Mesendoderm (in vitro differentiated cells): ENCODE results near the gene COL20A1.

Experiments used
- DNase-seq: peaks from one replicate; pipeline ENCODE4 v3.0.0; 2013
- H2AK5ac ChIP-seq: 2 replicates; pipeline ENCODE4 v1.6.1; 2013; ENCODE audit warnings: low read length, inconsistent platforms
- H2BK120ac ChIP-seq: 2 replicates; pipeline ENCODE4 v1.6.1; 2013; ENCODE audit warnings: low read depth, mild to moderate bottlenecking, low read length, moderate library complexity, mixed read lengths
- H2BK15ac ChIP-seq: replicated peaks from 2 replicates; pipeline ENCODE4 v1.6.1; 2013; ENCODE audit warnings: low read depth, mild to moderate bottlenecking, moderate library complexity
- H2BK5ac ChIP-seq: 2 replicates; pipeline ENCODE4 v1.6.1; 2013; ENCODE audit warnings: low read length, inconsistent platforms
- H3K18ac ChIP-seq: 2 replicates; pipeline ENCODE4 v1.6.1; 2013; ENCODE audit warnings: mild to moderate bottlenecking, low read length, mixed read lengths
- H3K23ac ChIP-seq: one replicate; pipeline ENCODE4 v1.6.1; 2013; ENCODE audit warnings: low read length
- H3K27ac ChIP-seq: 2 replicates; pipeline ENCODE4 v1.5.1; 2013; ENCODE audit warnings: low read depth, mild to moderate bottlenecking, inconsistent platforms, low read length, moderate library complexity
- H3K27me3 ChIP-seq: 2 replicates; pipeline ENCODE4 v1.6.1; 2013; ENCODE audit warnings: low read length, control low read depth, mild to moderate bottlenecking, inconsistent platforms; ENCODE audit not compliant: insufficient read depth, poor library complexity
- H3K36me3 ChIP-seq: 2 replicates; pipeline ENCODE4 v1.6.1; 2013; ENCODE audit warnings: low read length, inconsistent platforms; ENCODE audit not compliant: control insufficient read depth, insufficient read depth
- H3K4ac ChIP-seq: one replicate; pipeline ENCODE4 v1.6.1; 2013; ENCODE audit warnings: low read depth, mild to moderate bottlenecking, low read length, moderate library complexity
- H3K4me1 ChIP-seq: 2 replicates; pipeline ENCODE4 v1.6.1; 2013; ENCODE audit warnings: low read depth, low read length, inconsistent platforms; ENCODE audit not compliant: control insufficient read depth
- H3K4me2 ChIP-seq: 2 replicates; pipeline ENCODE4 v1.6.1; 2013; ENCODE audit warnings: low read length
- H3K4me3 ChIP-seq: 2 replicates; pipeline ENCODE4 v1.5.1; 2013; ENCODE audit warnings: mild to moderate bottlenecking, low read length
- H3K56ac ChIP-seq: one replicate; pipeline ENCODE4 v1.6.1; 2013; ENCODE audit warnings: low read length
- H3K79me1 ChIP-seq: 2 replicates; pipeline ENCODE4 v1.6.1; 2013; ENCODE audit warnings: low read length, inconsistent platforms
- H3K79me2 ChIP-seq: 2 replicates; pipeline ENCODE4 v1.6.1; 2013; ENCODE audit warnings: mild to moderate bottlenecking, low read length; ENCODE audit not compliant: control insufficient read depth, insufficient read depth
- H3K9ac ChIP-seq: 2 replicates; pipeline ENCODE4 v1.6.1; 2013; ENCODE audit warnings: low read length, inconsistent platforms
- H4K5ac ChIP-seq: one replicate; pipeline ENCODE4 v1.6.1; 2013; ENCODE audit warnings: low read length
- H4K8ac ChIP-seq: one replicate; pipeline ENCODE4 v1.6.1; 2013; ENCODE audit warnings: low read depth, mild to moderate bottlenecking, control low read depth, low read length, moderate library complexity
- WGBS: extraction: QIAGEN DNeasy Blood & Tissue Kit; methylation state at CpG from one replicate; pipeline ENCODE4 v1.1.7; 2013; ENCODE audit warnings: low lambda C conversion rate, missing lambda C conversion rate; ENCODE audit not compliant: insufficient coverage; ENCODE audit errors: extremely low coverage; 5-methylcytosine and 5-hydroxymethylcytosine counted together

Gene COL20A1

DNA sequence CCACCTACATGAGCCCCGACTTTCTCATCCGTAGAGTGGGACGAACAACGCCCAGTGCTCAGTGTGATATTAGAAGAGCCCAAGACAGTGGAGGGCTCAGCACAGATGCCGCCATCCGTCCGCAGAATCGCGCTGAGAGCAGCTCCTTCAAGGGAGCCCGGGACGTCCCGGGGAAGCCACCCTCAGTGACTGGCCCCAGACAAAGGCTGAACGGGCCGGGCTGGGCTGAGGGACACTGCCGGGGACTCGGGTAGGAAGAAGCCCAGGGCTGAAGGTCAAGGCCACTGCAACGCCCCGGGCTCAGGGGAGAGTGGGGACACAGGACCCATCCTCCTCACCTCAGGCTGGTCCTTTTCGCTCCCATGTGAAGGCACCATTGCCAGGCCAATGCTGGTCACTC lies 81.0 kb downstream of the COL20A1 start:
- no peaks in the 10 kb centered on the region for H3K79me1 ChIP-seq
- no peaks in the 10 kb centered on the region for H3K79me2 ChIP-seq
- H4K8ac ChIP-seq: no peak overlapping the region
- no peak overlapping the region for H2BK5ac ChIP-seq
- H3K4me3 ChIP-seq: no peak overlapping the region
- no peak overlapping the region for H3K23ac ChIP-seq
- H4K5ac ChIP-seq: no peak overlapping the region
- H2BK15ac ChIP-seq: no peak overlapping the region
- WGBS: no CpG with 5 or more reads among the region's 19 CpGs
- no peak overlapping the region for H3K4ac ChIP-seq
- H2AK5ac ChIP-seq: no peak overlapping the region
- H2BK120ac ChIP-seq: no peak overlapping the region
- no peak overlapping the region for H3K18ac ChIP-seq
- H3K4me1 ChIP-seq: no peaks in the 10 kb centered on the region
- no peak overlapping the region for H3K27ac ChIP-seq
- H3K36me3 ChIP-seq: no peaks in the 10 kb centered on the region
- no peak for DNase-seq
- H3K56ac ChIP-seq: no peak overlapping the region
- no peak overlapping the region for H3K4me2 ChIP-seq
- H3K9ac ChIP-seq: no peak overlapping the region
- H3K27me3 ChIP-seq: no peaks in the 10 kb centered on the region

GRCh38 chr20:63374504-63374903 lies 81.5 kb downstream of the COL20A1 start:
- Histone ChIP-seq H3K4me2 (no peak overlapping the region), H2AK5ac (no peak overlapping the region), H2BK120ac (no peak overlapping the region), H3K4me1 (no peaks in the 10 kb centered on the region), H3K18ac (no peak overlapping the region), H3K27me3 (no peaks in the 10 kb centered on the region), H3K27ac (no peak overlapping the region), H2BK5ac (no peak overlapping the region), H3K79me1 (no peaks in the 10 kb centered on the region), H2BK15ac (no peak overlapping the region), H3K4ac (no peak overlapping the region), H4K5ac (no peak overlapping the region), H3K56ac (no peak overlapping the region), H3K9ac (no peak overlapping the region), H3K36me3 (no peaks in the 10 kb centered on the region), H4K8ac (no peak overlapping the region), H3K23ac (no peak overlapping the region), H3K79me2 (no peaks in the 10 kb centered on the region), H3K4me3 (no peak overlapping the region)
- no CpG with 5 or more reads among the region's 12 CpGs for WGBS
- no peak for DNase-seq

DNA sequence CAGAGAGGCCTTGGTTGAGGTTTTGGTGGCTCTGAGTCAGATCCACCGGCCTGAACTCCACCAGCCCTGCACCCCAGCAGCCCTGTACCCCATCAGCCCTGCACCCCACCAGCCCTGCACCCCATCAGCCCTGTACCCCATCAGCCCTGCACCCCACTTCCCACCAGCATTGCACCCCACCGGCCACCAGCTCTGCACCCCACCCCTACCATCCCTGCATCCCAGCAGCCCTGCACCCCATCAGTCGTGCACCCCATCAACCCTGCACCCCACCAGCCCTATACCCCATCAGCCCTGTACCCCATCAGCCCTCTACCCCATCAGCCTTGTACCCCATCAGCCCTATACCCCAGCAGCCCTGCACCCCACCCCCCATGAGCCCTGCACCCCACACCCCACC lies 82.5 kb downstream of the COL20A1 start:
- Histone ChIP-seq H3K79me1 (no peaks in the 10 kb centered on the region), H2BK15ac (no peak overlapping the region), H3K9ac (no peak overlapping the region), H2AK5ac (no peak overlapping the region), H3K4ac (no peak overlapping the region), H3K4me3 (no peak overlapping the region), H3K36me3 (no peaks in the 10 kb centered on the region), H4K5ac (no peak overlapping the region), H2BK120ac (no peak overlapping the region), H2BK5ac (no peak overlapping the region), H3K27me3 (no peaks in the 10 kb centered on the region), H3K79me2 (no peaks in the 10 kb centered on the region), H3K4me2 (no peak overlapping the region), H3K23ac (no peak overlapping the region), H3K56ac (no peak overlapping the region), H3K18ac (no peak overlapping the region), H4K8ac (no peak overlapping the region), H3K27ac (no peak overlapping the region), H3K4me1 (no peaks in the 10 kb centered on the region)
- WGBS: no CpG with 5 or more reads among the region's 3 CpGs
- no peak for DNase-seq

- Histone ChIP-seq H3K27ac (no peak overlapping the region), H3K27me3 (no peaks in the 10 kb centered on the region), H3K4me3 (no peak overlapping the region)
Measured at GRCh38 chr20:63376283-63377250, 83.6 kb downstream of the COL20A1 start.

GRCh38 chr20:63377256-63377941 lies 84.4 kb downstream of the COL20A1 start:
- no peak overlapping the region for H2BK15ac ChIP-seq
- no peaks in the 10 kb centered on the region for H3K79me1 ChIP-seq
- no peak overlapping the region for H4K5ac ChIP-seq
- no peak overlapping the region for H3K23ac ChIP-seq
- no peaks in the 10 kb centered on the region for H3K79me2 ChIP-seq
- no peaks in the 10 kb centered on the region for H3K4me1 ChIP-seq
- no peaks in the 10 kb centered on the region for H3K36me3 ChIP-seq
- no peak overlapping the region for H3K4me2 ChIP-seq
- no peak overlapping the region for H2BK120ac ChIP-seq
- no peak overlapping the region for H3K4me3 ChIP-seq
- H3K56ac ChIP-seq: no peak overlapping the region
- no peaks in the 10 kb centered on the region for H3K27me3 ChIP-seq
- H3K27ac ChIP-seq: no peak overlapping the region
- H3K4ac ChIP-seq: no peak overlapping the region
- no peak overlapping the region for H3K9ac ChIP-seq
- no CpG with 5 or more reads among the region's 32 CpGs for WGBS
- H3K18ac ChIP-seq: no peak overlapping the region
- no peak overlapping the region for H2BK5ac ChIP-seq
- H4K8ac ChIP-seq: no peak overlapping the region
- peak; percentile 64 for DNase-seq
- no peak overlapping the region for H2AK5ac ChIP-seq

More at GRCh38 chr20:63376283-63377250, 83.6 kb downstream of the COL20A1 start:
- H2BK5ac ChIP-seq: no peak overlapping the region
- no peak overlapping the region for H2BK15ac ChIP-seq
- no peaks in the 10 kb centered on the region for H3K79me1 ChIP-seq
- H3K4me2 ChIP-seq: no peak overlapping the region
- H4K8ac ChIP-seq: no peak overlapping the region
- no peaks in the 10 kb centered on the region for H3K36me3 ChIP-seq
- no peak overlapping the region for H2BK120ac ChIP-seq
- DNase-seq: no peak
- H3K9ac ChIP-seq: no peak overlapping the region
- no CpG with 5 or more reads among the region's 31 CpGs for WGBS
- no peak overlapping the region for H3K4ac ChIP-seq
- no peaks in the 10 kb centered on the region for H3K79me2 ChIP-seq
- no peak overlapping the region for H2AK5ac ChIP-seq
- H3K56ac ChIP-seq: no peak overlapping the region
- no peak overlapping the region for H3K23ac ChIP-seq
- H3K4me1 ChIP-seq: no peaks in the 10 kb centered on the region
- no peak overlapping the region for H4K5ac ChIP-seq
- no peak overlapping the region for H3K18ac ChIP-seq
